HG02884 (cell line): ENCODE measurements around the gene KIRREL2.
"Not testable (repeated sequence)": the region's sequence is repeated elsewhere in the genome, so short reads cannot be mapped to it uniquely, and the experiment has no call there.

ENCODE experiments used
- ATAC-seq: cut with Tn5 transposase; IDR thresholded peaks from one replicate; pipeline ENCODE4 v1.9.1; 2021; ENCODE audit warnings: mild to moderate bottlenecking, moderate library complexity; ENCODE audit not compliant: unreplicated experiment

KIRREL2 gene

DNA sequence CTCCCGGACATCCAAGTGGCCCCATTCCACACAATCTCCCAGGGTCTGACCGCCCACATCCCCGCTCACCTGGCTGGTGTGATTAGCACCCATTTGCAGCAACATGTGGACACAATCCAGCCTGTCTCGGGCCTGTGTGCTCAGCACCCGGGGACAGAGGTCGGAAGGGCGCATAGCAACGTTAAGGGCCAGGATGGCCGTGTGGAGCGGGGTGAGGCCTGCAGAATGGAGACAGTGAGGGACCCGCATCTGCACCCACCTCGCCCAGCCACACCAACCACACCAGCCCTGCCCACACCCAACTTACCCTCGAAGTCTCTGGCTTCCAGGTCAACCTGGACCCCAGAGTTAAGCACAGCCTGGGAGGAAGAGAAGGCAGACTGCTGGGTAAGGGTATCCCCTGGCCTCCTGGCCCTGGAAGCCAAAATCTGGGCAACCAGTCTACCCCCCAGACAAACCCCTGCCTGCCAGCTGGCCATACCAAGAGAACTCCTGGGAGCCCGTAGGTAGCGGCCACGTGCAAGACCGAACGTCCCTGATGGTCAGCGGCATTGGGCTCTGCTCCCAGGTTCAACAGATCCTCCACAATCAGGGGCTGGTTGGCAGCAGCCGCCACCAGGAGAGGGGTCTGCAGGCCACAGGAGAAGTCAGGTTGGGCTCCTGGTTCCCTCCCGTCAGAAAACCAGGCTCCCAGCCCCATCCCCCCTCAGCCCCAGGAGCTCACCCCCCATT lies 39.4 kb downstream of the KIRREL2 start:
- ATAC-seq = no peak

GRCh38 chr19:35896643-35897040 lies 39.9 kb downstream of the KIRREL2 start:
- no peak for ATAC-seq

GRCh38 chr19:35897706-35898451 lies 41.2 kb downstream of the KIRREL2 start:
- no peak for ATAC-seq

DNA sequence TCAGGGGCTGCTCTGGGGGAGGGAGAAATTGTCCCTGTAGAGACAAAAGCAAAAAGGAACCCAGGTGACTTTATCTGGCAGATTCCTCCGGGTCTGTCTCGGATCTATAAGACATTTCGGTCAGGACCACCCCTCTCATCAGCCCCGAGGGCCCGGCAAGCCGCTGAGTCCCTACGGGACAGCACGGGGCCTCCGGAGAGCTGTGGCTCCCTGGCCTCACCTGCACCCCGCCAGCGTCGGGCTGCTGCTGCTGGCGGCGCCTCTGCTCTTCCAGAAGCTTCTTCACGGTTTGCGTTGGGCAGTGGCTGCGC lies 41.7 kb downstream of the KIRREL2 start:
- no peak for ATAC-seq

- no peak for ATAC-seq
Observed at GRCh38 chr19:35899547-35900214, 43.0 kb downstream of the KIRREL2 start.

GRCh38 chr19:35901055-35901644 lies 44.4 kb downstream of the KIRREL2 start:
- ATAC-seq = no peak

GRCh38 chr19:35901854-35902661 lies 45.3 kb downstream of the KIRREL2 start, which contains the start of gene HCST:
Gene HCST (plus strand): TSS chr19:35902529. CDS start chr19:35902594, 65 bp downstream.
- ATAC-seq = no peak

DNA sequence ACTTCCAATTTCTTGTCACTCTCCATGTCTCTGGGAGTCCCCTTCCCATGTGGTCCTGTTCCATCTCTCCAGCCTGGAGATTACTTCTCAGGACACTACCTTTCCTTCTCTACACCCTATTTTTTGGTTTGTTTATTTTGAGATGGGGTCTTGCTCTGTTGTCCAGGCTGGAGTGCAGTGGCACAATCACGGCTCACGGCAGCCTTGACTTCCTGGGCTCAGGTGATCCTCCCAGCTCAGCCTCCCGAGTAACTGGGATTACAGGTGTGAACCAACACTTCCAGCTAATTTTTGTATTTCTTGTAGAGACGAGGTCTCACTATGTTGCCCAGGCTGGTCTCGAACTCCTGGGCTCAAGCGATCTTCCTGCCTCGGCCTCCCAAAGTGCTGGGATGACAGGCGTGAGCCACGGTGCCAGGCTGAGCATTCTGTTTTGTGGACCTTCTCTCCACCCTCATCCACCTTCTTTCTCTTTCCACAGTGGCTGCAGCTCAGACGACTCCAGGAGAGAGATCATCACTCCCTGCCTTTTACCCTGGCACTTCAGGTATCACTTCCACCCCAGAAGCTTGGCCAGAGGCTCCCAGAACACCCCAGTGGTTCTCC lies 46.3 kb downstream of the KIRREL2 start:
- ATAC-seq = no peak

GRCh38 chr19:35903550-35904179 lies 47.0 kb downstream of the KIRREL2 start:
- ATAC-seq = no peak

GRCh38 chr19:35904311-35905068 lies 47.8 kb downstream of the KIRREL2 start:
- ATAC-seq = no peak

DNA sequence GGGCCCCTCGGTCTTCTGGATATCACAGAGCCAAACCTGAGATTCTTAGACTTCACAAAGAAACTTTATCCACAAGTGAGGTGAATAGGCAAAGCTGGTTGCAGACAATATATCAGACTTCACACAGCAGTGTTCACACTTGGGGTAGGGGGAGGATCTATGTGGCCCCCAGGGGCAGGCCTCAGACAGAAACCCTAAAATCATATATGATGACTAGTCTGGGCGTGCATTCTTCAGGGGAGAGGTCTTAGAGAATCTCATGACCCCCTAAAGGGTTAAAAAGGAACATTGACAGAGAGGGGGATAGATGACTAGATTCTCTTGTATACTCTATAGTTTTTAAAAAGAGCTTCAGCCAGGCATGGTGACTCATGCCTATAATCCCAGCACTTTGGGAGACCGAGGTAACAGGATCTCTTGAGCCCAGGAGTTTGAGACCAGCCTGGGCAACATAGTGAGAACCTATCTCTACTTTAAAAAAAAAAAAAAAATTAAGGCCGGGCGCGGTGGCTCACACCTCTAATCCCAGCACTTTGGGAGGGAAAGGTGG lies 48.5 kb downstream of the KIRREL2 start:
- ATAC-seq = no peak

DNA sequence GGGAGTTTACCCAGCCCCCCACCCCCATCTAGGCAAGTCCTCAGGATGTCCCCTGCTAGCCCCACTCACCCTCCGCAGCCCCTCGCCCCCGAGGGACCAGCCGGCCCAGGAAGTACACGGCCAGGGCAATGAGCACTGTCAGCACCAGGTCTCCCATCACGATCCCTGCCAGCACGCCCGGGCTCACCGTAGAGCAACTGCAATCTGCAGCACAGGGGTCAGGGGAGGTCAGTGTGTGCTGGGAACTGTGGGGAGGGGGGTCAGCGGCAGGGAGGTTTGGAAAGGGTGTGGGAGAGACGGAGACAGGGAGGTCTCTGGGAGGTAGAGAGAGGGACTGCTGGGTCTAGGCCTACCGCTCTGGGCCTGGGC lies 50.6 kb downstream of the KIRREL2 start:
- ATAC-seq = no peak

DNA sequence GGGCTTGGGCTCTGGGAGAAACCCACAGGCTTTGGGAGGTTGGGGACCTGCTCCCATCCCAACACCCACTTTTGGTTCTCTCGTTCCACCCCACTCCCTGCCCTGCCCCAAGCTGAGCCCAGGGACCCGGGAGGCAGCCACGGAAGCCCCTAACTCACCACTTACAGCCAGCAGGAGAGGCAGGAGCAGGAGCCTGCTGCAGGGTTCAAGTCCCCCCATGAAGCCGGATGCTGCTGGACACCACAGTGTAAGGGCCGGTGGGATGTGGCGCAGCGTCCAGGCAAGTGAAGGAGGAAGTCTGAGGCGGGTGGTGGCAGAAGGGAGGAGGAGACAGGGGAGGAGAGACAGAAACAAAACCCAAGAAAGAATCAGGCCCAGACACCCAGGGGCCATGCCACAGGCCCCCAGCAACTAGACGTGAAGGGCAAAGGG lies 51.3 kb downstream of the KIRREL2 start, which contains the start of gene TYROBP:
Gene TYROBP (minus strand): TSS at position 286 of the 432 bp plus-strand sequence. CDS start 67 bp downstream, at position 219.
- ATAC-seq = no peak

DNA sequence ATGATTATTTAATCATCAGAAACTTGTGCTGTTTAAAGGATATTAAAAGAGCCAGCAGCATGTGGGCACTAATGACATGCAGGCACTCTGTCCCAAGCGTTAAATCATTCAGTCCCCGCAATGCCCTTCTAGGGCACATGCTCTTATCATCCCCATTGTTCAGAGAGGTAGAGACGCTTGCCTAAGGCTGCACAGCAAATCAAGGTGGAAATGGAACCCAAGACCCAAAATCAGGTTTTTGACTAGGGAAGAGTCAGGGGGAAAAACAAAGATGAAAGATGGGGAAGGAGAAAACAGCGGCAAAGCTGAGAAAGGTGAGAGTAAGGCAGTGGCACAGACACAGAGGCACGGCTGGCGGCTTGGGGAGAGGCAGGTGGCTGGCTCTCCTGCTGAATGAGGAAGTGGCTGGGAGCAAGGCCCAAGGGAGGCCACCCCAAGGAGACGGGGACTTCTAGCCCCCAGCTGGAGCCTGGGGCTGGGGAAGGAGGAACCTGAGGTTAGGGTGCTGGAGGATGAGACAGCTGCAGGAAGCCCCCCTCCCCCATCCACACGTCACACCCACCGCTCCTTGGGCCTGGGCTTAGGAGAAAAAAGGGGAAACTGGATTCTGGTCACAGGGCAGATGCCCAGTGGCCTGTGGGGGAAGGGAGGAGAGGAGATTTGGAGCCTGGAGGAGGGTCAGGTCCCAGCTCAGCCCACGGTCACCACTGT lies 52.4 kb downstream of the KIRREL2 start:
- no peak for ATAC-seq

GRCh38 chr19:35909684-35910035 lies 52.9 kb downstream of the KIRREL2 start:
- no peak for ATAC-seq

GRCh38 chr19:35910355-35910754 lies 53.6 kb downstream of the KIRREL2 start:
- not testable (repeated sequence) for ATAC-seq

GRCh38 chr19:35911173-35911572 lies 54.5 kb downstream of the KIRREL2 start:
- no peak for ATAC-seq

- no peak for ATAC-seq
Observed at GRCh38 chr19:35911790-35912189, 55.1 kb downstream of the KIRREL2 start.
